Measurements from ENCODE around the gene STARD3.

GRCh38 chr17:39648616-39649366 is 11.8 kb downstream of the STARD3 start:
- no peak for TF ChIP-seq GATA2 (IDR thresholded peaks at IDR 0.05; ENCODE audit: low read depth, low read length)
- no peak for TF ChIP-seq GATA3 (IDR thresholded peaks at IDR 0.05; ENCODE audit: low read depth, low read length)

Measured in SH-SY5Y (cell line).